Ovary (tissue), 9 donors: ENCODE data around the gene NFIA. TPM values are rescaled to one million over a fixed set of nuclear protein-coding genes. Genes with fewer than 3 reads are reported as not detected.

ENCODE experiments used
- DNase-seq, 5 donors: peaks; one replicate each; pipeline ENCODE4 v3.0.0-alpha.2; 2019 to 2020
- H3K27ac ChIP-seq, 2 donors: fragments of 200-600 bp; one replicate each; pipeline versions ENCODE4 v1.5.1 to v1.8.0; 2019 to 2022
- H3K27me3 ChIP-seq: fragments of 200-600 bp; one replicate; pipeline ENCODE4 v1.8.0; 2022
- H3K36me3 ChIP-seq: fragments of 200-600 bp; sonication (generic); one replicate; pipeline ENCODE4 v1.5.1; 2019
- H3K4me1 ChIP-seq: one replicate; pipeline ENCODE4 v1.8.1; 2013; ENCODE audit warnings: mild to moderate bottlenecking, moderate library complexity; ENCODE audit not compliant: insufficient read depth
- H3K4me3 ChIP-seq: fragments of 200-600 bp; sonication (generic); one replicate; pipeline ENCODE4 v1.5.1; 2017
- H3K9me3 ChIP-seq, 2 donors: fragments of 200-600 bp in 1 of 2; sonication (generic) in 1 of 2; one replicate each; pipeline versions ENCODE4 v1.5.1 to v1.8.1; 2013 to 2019; ENCODE audit warnings: mild to moderate bottlenecking in 1 of 2, moderate library complexity in 1 of 2
- EP300 ChIP-seq: sonication (generic); formaldehyde crosslinking; IDR thresholded peaks from one replicate; pipeline ENCODE4 v1.6.1; 2017; ENCODE audit warnings: antibody characterized with exemption
- POLR2A ChIP-seq: fragments of 450-650 bp; IDR thresholded peaks from one replicate; pipeline ENCODE4 v1.6.1; 2017; ENCODE audit warnings: antibody characterized with exemption, mild to moderate bottlenecking, moderate library complexity
- WGBS, 3 donors: extraction: QIAGEN DNeasy Blood & Tissue Kit in 1 of 3; methylation state at CpG; one replicate each; pipeline versions ENCODE4 v1.1.5 to v1.1.7; 2013 to 2017; 5-methylcytosine and 5-hydroxymethylcytosine counted together
- intact Hi-C, 4 donors: fragments of 100-400 bp; cut with DNase I; formaldehyde crosslinking; loops; one replicate each; pipeline versions ENCODE4 v1.11.0 to v1.15.1; 2022 to 2023
- polyA plus RNA-seq, 2 donors: library from polyadenylated mRNA; stranded (reverse); fragments of 200-250 nt in 1 of 2; fragments of 350-450 nt in 1 of 2; fragmentation: Illumina TruSeq in 1 of 2; extraction: RNeasy Lipid Tissue Mini Kit (QIAGEN cat#74804) in 1 of 2; gene quantifications; one replicate each; pipeline ENCODE4 v1.2.3, GENCODE V29; 2013 to 2014
- total RNA-seq, 7 donors: library from RNA; depleted of rRNA in 2 of 7; stranded (reverse); fragments of >200 nt in 2 of 7; fragmentation: NEBNext Ultra II Directional in 3 of 7; extraction: Animal tissue kit (Norgen Biotek cat#: 25700) in 3 of 7; gene quantifications; one replicate each; pipeline versions ENCODE4 v1.1.0 to v1.2.4, GENCODE V29; 2016 to 2023
- TF ChIP-seq, protein P1 (sequence below), 3 donors: fragments of 450-650 bp in 2 of 3; fragments of 200-600 bp in 1 of 3; IDR thresholded peaks; one replicate each; pipeline versions ENCODE4 v1.5.1 to v1.8.0; 2016 to 2022; ENCODE audit warnings: antibody characterized with exemption in 3 of 3, mild to moderate bottlenecking in 1 of 3
- donor health status: DM: no; HTN: no; CAD: no; lungs with moderate emphysema.
- donor health status: DM: no; HTN: no; CAD: no.
- donor health status: Bipolar disorder and iron deficiency.
- donor health status: DM: yes; HTN: yes; CAD: no.
- donor health status: DM: no; HTN: no; CAD: no.
- donor health status: DM: yes; HTN: yes; CAD: no.

The NFIA gene
- total and polyA plus RNA-seq, 9 donors = 11.8 to 115 (median 80.9) TPM

DNA sequence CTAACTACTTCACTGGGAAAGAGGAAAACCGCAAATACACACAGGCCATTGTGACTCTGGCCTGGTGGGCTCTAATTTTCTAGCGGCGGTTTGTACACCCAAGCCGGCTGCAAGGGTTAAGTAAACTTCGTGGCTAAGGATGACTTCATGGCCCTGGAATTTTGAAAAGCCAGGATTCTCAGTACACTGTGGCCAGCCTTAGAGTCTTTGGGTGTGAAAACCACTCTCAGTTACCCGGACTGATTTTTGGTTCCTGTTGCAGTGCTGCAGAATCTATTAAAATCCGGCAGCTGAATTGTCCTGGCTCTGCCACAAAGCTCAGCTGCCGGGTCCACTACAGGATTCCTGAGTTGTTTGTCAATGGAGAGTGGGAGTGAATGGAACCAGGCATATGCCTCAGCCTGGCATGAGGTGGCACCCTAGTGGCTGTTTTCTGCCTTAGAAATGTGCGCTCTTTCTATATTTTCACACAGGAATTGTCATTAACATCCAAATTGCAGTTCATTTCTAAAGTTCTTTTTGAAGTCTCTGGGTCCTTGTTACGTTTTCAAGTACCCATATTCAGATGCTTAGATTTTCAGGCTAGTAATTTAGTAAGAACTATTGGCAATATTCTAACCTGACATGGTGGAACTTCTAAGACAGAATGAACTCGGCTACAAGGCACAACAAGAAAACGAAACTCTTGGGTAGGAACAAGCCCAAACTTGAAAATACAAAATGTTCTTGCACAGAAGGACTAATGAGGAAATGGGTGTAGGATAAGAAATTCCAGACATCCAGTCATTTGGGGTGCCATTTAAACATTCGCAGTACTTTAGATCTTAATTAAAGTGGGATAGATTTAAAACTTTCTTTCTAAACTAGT, 255.9 kb downstream of the NFIA start:
- H3K4me1 ChIP-seq = peaks cover 11% of the 10 kb centered on the region
- H3K36me3 ChIP-seq = no peaks in the 10 kb centered on the region
- no peak overlapping the region for H3K4me3 ChIP-seq
- no peaks in the 10 kb centered on the region for H3K9me3 ChIP-seq
- peak overlapping the region; percentile 21 to 60 for H3K27ac ChIP-seq
- 13 to 14% (median 14%) methylated on average over 13 of the region's 13 CpGs for WGBS, 3 donors
- TF ChIP-seq POLR2A (no peak), EP300 (no peak)
- TF ChIP-seq, protein P1, sequence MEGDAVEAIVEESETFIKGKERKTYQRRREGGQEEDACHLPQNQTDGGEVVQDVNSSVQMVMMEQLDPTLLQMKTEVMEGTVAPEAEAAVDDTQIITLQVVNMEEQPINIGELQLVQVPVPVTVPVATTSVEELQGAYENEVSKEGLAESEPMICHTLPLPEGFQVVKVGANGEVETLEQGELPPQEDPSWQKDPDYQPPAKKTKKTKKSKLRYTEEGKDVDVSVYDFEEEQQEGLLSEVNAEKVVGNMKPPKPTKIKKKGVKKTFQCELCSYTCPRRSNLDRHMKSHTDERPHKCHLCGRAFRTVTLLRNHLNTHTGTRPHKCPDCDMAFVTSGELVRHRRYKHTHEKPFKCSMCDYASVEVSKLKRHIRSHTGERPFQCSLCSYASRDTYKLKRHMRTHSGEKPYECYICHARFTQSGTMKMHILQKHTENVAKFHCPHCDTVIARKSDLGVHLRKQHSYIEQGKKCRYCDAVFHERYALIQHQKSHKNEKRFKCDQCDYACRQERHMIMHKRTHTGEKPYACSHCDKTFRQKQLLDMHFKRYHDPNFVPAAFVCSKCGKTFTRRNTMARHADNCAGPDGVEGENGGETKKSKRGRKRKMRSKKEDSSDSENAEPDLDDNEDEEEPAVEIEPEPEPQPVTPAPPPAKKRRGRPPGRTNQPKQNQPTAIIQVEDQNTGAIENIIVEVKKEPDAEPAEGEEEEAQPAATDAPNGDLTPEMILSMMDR (IDR thresholded peaks at IDR 0.05) = peak in 2 of 3 donors; percentile 21 to 57
- no peaks in the 10 kb centered on the region for H3K27me3 ChIP-seq
- peak; percentile 49 to 60 (median 59) for DNase-seq
- intact Hi-C loops = loop anchor here in 1 of 4 donors (10.0 kb wide), 1 partner anchor 283 kb away; no protein-coding TSS in a partner anchor

DNA sequence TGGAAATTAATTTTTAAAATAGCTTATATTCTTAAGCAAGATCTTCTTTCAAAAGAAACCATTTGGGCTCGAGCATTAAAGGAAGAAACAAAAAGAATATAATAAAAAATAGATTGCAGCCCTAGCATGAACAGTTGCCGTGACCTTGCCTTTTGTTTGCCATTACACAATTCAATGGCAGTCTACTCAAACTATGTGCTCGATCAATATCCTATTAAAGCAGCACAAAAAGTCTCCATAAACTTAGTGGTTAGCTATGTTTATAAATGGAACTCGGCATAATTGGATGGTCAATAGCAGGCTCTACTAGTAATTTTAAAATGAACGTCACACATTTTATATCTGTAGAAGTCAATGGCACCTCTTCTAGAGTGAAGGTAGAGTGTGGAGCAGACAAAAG, 256.5 kb downstream of the NFIA start:
- H3K27me3 ChIP-seq = no peaks in the 10 kb centered on the region
- intact Hi-C loops = loop anchor here in 1 of 4 donors (10.0 kb wide), 1 partner anchor 284 kb away; no protein-coding TSS in a partner anchor
- no peak for DNase-seq
- no peak overlapping the region for H3K4me3 ChIP-seq
- H3K27ac ChIP-seq = peak overlapping the region in 1 of 2 donors; percentile 60
- no peaks in the 10 kb centered on the region for H3K36me3 ChIP-seq
- WGBS, 3 donors = 83 to 84% (median 83%) methylated on average over 5 of the region's 5 CpGs
- no peak for TF ChIP-seq POLR2A
- TF ChIP-seq EP300 = no peak
- TF ChIP-seq, protein P1 (IDR thresholded peaks at IDR 0.05) = no peak
- H3K9me3 ChIP-seq = no peaks in the 10 kb centered on the region
- H3K4me1 ChIP-seq = peaks cover 11% of the 10 kb centered on the region

DNA sequence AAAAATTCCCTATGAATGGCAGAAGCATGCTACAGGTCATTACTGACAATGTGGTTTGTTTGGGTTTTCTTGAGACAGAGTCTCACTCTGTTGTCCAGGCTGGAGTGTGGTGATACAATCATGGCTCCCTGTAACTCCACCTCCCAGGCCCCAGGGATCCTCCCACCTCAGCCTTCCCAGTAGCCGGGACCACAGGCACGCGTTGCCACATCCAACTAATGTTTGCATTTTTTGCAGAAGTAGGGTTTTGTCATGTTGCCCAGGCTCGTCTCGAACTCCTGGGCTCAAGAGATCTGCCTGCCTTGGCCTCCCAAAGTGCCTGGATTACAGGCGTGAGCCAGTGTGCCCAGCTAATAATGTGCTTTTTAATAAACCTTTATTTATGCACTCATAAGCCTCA, 259.1 kb downstream of the NFIA start:
- Histone ChIP-seq H3K27me3 (no peaks in the 10 kb centered on the region), H3K27ac (no peak overlapping the region), H3K4me1 (peaks cover 9% of the 10 kb centered on the region), H3K4me3 (no peak overlapping the region), H3K36me3 (no peaks in the 10 kb centered on the region), H3K9me3 (no peaks in the 10 kb centered on the region)
- DNase-seq = no peak
- WGBS, 3 donors = 62 to 89% (median 67%) methylated on average over 6 of the region's 6 CpGs
- intact Hi-C loops = loop anchor here in 1 of 4 donors (10.0 kb wide), 1 partner anchor 103 kb away; no protein-coding TSS in a partner anchor
- no peak for TF ChIP-seq EP300
- TF ChIP-seq POLR2A = no peak
- TF ChIP-seq, protein P1 (IDR thresholded peaks at IDR 0.05) = no peak

DNA sequence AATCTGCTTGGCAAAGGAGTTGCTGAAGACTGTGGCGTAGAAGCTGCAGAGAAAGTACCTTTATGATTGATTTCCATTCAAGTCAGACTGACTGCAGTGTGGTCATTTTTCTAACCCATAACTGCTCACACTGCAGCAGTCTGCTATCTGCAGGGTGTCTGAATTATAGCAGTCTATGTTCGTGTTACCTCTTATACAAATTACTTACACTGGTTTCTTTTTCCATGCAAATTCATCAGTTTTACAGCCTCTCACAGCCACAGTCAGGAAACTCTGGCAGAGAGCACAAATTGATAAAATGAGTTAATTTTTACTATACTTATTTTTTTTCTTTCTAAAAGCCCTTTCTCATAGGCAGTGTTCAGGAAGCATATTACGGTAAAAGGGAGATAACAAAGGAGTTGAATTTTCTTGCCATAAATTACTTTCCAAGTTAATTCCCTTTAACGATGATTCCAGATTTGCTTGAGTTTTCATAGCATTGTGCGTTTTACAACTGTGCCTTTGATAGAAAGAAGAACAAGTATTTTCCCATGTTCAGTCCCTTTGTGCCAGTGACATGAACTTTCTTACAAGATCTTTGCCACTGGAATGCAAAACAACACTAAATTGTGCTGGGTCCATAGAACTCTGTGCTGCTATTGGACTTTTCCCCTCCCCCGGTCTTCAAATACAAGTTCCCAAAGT, 261.5 kb downstream of the NFIA start:
- Histone ChIP-seq H3K4me3 (no peak overlapping the region), H3K27ac (no peak overlapping the region), H3K4me1 (peaks cover 4% of the 10 kb centered on the region), H3K27me3 (no peaks in the 10 kb centered on the region), H3K9me3 (no peaks in the 10 kb centered on the region), H3K36me3 (no peaks in the 10 kb centered on the region)
- intact Hi-C loops = loop anchor here in 1 of 4 donors (10.0 kb wide), 1 partner anchor 101 kb away; no protein-coding TSS in a partner anchor
- no peak for DNase-seq
- 22 to 27% (median 23%) methylated on average over 6 of the region's 6 CpGs for WGBS, 3 donors
- no peak for TF ChIP-seq EP300
- TF ChIP-seq, protein P1 (IDR thresholded peaks at IDR 0.05) = no peak
- TF ChIP-seq POLR2A = no peak
